Measurements from ENCODE around the gene CCDC138.

- TF ChIP-seq, protein P1, sequence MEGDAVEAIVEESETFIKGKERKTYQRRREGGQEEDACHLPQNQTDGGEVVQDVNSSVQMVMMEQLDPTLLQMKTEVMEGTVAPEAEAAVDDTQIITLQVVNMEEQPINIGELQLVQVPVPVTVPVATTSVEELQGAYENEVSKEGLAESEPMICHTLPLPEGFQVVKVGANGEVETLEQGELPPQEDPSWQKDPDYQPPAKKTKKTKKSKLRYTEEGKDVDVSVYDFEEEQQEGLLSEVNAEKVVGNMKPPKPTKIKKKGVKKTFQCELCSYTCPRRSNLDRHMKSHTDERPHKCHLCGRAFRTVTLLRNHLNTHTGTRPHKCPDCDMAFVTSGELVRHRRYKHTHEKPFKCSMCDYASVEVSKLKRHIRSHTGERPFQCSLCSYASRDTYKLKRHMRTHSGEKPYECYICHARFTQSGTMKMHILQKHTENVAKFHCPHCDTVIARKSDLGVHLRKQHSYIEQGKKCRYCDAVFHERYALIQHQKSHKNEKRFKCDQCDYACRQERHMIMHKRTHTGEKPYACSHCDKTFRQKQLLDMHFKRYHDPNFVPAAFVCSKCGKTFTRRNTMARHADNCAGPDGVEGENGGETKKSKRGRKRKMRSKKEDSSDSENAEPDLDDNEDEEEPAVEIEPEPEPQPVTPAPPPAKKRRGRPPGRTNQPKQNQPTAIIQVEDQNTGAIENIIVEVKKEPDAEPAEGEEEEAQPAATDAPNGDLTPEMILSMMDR (IDR thresholded peaks at IDR 0.05) = no peak
- TF ChIP-seq POLR2A (IDR thresholded peaks at IDR 0.05) = no peak
These were observed 119.3 kb downstream of the CCDC138 start for GRCh38 chr2:108905906-108906305.
